Measurements from ENCODE around the gene IL17REL.
A peak's percentile ranks its signal among the peaks of the same experiment; 100 is the strongest.

DNA sequence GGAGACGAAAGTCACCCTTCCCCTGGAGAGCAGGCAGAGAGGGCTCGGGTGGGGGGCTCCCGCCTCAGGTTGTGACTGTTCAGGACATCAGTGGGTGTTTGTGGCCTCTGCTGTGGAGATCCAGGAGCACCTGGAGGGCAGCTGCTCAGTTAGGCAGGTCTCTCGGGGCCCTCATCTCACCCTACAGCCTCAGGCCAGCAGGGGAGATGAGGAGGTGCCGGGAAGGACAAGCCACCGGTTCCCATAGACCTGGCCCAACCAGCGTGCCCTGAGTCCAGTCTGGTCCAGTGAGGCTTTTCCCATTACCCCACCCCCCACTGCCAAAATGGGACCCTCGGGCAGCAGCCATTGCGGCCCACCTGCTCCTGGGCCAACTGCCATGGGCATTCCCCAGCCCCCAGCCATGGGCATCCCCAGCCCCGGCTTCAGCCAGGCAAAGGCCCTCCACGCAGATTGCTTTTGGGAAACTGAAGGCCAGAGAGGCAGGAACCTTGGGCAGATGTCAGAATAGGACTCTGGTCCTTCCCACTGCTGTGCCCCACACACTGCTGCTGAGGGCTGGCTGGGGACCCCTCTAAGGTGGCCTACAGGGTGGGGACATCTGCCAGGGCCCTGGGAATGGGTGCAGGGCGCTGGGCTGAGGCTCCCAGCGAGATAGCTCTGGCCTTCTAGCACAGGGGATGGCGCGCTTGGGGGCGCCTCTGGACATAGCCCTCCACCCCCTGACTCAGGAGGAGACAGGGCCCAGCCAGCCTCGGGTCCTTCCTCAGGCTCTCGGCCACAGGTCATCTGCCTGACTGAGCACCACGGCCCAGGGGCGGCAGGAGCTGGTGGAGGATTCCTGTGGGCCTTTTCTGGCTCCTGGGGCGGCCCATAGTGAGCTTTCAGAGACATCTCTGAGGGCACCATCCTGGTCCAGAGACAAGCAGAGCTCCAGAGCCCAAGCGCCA is 47.2 kb downstream of the IL17REL start:
- no peak for TF ChIP-seq SPI1 (IDR thresholded peaks at IDR 0.05; ENCODE audit: low read depth, low read length)
- TF ChIP-seq POLR2A (IDR thresholded peaks at IDR 0.05; ENCODE audit: low read depth, low read length), result no peak; the same call in 1 of the 2 replicates
- TF ChIP-seq TAF1 (IDR thresholded peaks at IDR 0.05; ENCODE audit: low read depth, low read length), result no peak
- TF ChIP-seq POLR2AphosphoS5 (IDR thresholded peaks at IDR 0.05; ENCODE audit: low read depth, low read length), result peak; percentile 5; the same call in 1 of the 2 replicates
- no peak for TF ChIP-seq POU2F2 (IDR thresholded peaks at IDR 0.05; ENCODE audit: low read depth, low read length)
